Peyer's patch (tissue), 4 donors: ENCODE results near the gene PLXNA4.

Experiments used
- CTCF ChIP-seq, 6 experiments: fragments of 450-650 bp in 4 of 6; fragments of 200-600 bp in 2 of 6; sonication (generic) in 1 of 6; IDR thresholded peaks; one replicate each; pipeline ENCODE4 v1.5.1; 2017 to 2019; ENCODE audit warnings: antibody characterized with exemption in 6 of 6, mild to moderate bottlenecking in 3 of 6, moderate library complexity in 1 of 6
- POLR2A ChIP-seq, 2 donors: fragments of 450-650 bp; IDR thresholded peaks; one replicate each; pipeline ENCODE4 v1.5.1; 2017; ENCODE audit warnings: antibody characterized with exemption in 2 of 2, mild to moderate bottlenecking in 2 of 2, moderate library complexity in 2 of 2

GRCh38 chr7:132560825-132561529, 15.3 kb downstream of the PLXNA4 start:
- TF ChIP-seq CTCF (IDR thresholded peaks at IDR 0.05) (no peak), POLR2A (IDR thresholded peaks at IDR 0.05) (no peak)
